Measurements from ENCODE around the gene POU4F3.

Gene POU4F3

GRCh38 chr5:146380714-146381113 lies 42.1 kb downstream of the POU4F3 start:
- no peak overlapping the region for H3K27ac ChIP-seq
- no peak overlapping the region for H3K4me3 ChIP-seq

- no peak overlapping the region for H3K4me3 ChIP-seq
- no peak overlapping the region for H3K27ac ChIP-seq
Measured at GRCh38 chr5:146388386-146388785, 49.7 kb downstream of the POU4F3 start.

GRCh38 chr5:146390469-146390868 lies 51.8 kb downstream of the POU4F3 start:
- no peak overlapping the region for H3K27ac ChIP-seq

More at GRCh38 chr5:146390469-146390868, 51.8 kb downstream of the POU4F3 start:
- no peak overlapping the region for H3K4me3 ChIP-seq

Measured in skin epidermis (tissue), 12 donors.